ENCODE data around the gene RAB36. TPM values are rescaled to one million over a fixed set of nuclear protein-coding genes. Genes with fewer than 3 reads are reported as not detected.

Gene RAB36
- total RNA-seq, 3 donors from 2014 or later = 1.0 to 6.4 (median 1.2) TPM

DNA sequence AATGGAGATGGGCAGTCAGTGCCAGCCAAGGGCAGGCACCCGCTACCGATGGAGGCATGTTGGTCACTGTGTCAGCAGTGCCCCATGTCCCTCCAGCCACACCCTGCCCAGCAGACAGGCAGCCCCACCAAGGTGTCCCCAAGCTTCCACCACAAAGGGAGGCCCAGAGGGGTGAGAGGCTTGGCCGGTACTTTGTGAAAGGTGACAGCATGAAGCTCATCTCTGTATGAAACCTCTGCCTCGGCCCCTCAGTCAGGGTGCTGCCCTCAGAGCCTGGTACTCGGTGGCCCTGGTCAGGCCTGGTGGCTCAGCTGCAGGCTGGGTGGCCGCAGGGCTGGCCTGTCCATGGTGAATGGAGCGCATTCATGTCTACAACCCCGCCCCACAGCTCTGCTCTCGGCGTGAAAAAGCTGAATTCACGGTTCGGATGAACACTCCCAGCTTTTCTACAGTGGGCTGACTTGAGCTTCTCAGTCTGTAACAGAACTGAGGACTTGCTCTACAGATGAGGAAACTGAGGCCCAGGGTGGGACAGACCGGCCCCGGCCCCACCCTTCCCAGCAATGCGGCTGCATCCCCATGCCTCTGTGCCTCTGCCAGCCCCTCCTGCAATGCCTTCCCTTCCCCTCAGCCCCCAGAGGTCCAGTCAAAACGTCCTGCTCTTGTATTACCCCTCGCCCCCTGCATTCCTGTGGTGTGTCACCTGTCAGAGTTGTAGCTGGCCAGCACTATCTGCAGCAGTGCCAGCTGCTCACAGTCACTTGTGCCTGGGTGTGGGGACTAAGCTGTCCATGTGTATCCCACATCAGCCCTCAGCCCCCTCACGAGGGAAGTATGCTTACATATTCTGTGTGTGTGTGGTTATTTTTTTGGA, 31.2 kb upstream of the RAB36 start:
- Histone ChIP-seq H3K9me3 (no peaks in the 10 kb centered on the region), H3K4me1 (ENCODE audit: low read depth) (no peaks in the 10 kb centered on the region), H3K36me3 (ENCODE audit: low read depth) (no peaks in the 10 kb centered on the region), H3K4me3 (no peak overlapping the region)
- intact Hi-C loops (cut with DNase I, micrococcal nuclease) = no loop called here
- DNase-seq (no peak), ATAC-seq (no peak)
- TF ChIP-seq, protein P1, sequence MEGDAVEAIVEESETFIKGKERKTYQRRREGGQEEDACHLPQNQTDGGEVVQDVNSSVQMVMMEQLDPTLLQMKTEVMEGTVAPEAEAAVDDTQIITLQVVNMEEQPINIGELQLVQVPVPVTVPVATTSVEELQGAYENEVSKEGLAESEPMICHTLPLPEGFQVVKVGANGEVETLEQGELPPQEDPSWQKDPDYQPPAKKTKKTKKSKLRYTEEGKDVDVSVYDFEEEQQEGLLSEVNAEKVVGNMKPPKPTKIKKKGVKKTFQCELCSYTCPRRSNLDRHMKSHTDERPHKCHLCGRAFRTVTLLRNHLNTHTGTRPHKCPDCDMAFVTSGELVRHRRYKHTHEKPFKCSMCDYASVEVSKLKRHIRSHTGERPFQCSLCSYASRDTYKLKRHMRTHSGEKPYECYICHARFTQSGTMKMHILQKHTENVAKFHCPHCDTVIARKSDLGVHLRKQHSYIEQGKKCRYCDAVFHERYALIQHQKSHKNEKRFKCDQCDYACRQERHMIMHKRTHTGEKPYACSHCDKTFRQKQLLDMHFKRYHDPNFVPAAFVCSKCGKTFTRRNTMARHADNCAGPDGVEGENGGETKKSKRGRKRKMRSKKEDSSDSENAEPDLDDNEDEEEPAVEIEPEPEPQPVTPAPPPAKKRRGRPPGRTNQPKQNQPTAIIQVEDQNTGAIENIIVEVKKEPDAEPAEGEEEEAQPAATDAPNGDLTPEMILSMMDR (IDR thresholded peaks at IDR 0.05) = no peak

GRCh38 chr22:23114721-23115020, 30.6 kb upstream of the RAB36 start:
- DNase-seq (no peak), ATAC-seq (no peak)
- Histone ChIP-seq H3K4me1 (ENCODE audit: low read depth) (no peaks in the 10 kb centered on the region), H3K9me3 (no peaks in the 10 kb centered on the region), H3K36me3 (ENCODE audit: low read depth) (no peaks in the 10 kb centered on the region), H3K4me3 (no peak overlapping the region)
- intact Hi-C loops (cut with DNase I, micrococcal nuclease) = no loop called here
- TF ChIP-seq, protein P1 (IDR thresholded peaks at IDR 0.05) = no peak

- Histone ChIP-seq H3K9me3 (no peaks in the 10 kb centered on the region), H3K4me3 (no peak overlapping the region), H3K36me3 (ENCODE audit: low read depth) (no peaks in the 10 kb centered on the region), H3K4me1 (ENCODE audit: low read depth) (no peaks in the 10 kb centered on the region)
- intact Hi-C loops (cut with DNase I, micrococcal nuclease) = no loop called here
- ATAC-seq (no peak), DNase-seq (no peak)
- TF ChIP-seq, protein P1 (IDR thresholded peaks at IDR 0.05) = no peak
Observed at GRCh38 chr22:23115369-23115768, 29.9 kb upstream of the RAB36 start.

- no peak for ATAC-seq
- Histone ChIP-seq H3K4me1 (ENCODE audit: low read depth) (no peaks in the 10 kb centered on the region), H3K4me3 (no peak overlapping the region), H3K9me3 (no peaks in the 10 kb centered on the region), H3K36me3 (ENCODE audit: low read depth) (no peaks in the 10 kb centered on the region)
- TF ChIP-seq, protein P1 (IDR thresholded peaks at IDR 0.05) = no peak
- no peak for DNase-seq
- intact Hi-C loops (cut with DNase I, micrococcal nuclease) = no loop called here
Observed at GRCh38 chr22:23115825-23116494, 29.3 kb upstream of the RAB36 start.

DNA sequence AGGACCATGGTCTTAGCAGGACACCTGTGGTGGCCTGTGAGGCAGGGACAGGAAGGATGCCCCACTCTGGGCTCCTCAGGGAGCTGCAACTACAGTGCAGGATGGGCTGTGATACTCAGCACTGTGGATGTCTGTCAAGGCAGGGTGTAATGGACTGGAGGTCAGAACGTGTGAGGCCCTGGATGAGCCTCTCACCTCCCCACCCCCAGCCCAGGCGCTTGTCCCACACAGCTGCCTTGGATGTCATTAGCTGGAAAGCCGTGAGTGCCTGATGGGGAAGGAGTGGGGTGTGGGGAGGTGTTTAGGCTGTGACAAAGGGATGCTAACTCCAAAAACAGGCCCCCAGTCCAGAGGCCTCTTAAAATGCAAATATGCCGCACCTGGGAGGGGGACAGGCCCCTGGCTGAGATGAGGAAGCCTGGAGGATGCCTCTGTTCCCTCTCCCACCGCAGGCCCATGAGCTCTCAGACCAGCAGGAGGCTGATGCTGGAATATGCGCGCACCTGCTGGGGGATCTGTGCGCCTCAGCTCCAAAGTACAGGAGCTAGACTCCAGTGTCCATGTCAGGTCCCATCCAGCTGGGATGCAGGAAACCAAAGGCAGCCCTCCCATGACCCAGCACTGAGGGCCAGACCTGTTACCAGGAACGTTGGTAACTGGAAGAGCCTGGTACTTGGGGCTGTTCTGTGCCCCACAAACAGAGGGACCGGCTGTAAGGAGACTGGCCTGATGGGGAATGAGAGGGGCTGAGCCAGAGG, 28.6 kb upstream of the RAB36 start:
- H3K4me3 ChIP-seq = no peak overlapping the region
- ATAC-seq (no peak), DNase-seq (no peak)
- no peaks in the 10 kb centered on the region for H3K4me1 ChIP-seq (ENCODE audit: low read depth)
- TF ChIP-seq, protein P1 (IDR thresholded peaks at IDR 0.05) = no peak
- H3K9me3 ChIP-seq = no peaks in the 10 kb centered on the region
- intact Hi-C loops (cut with DNase I, micrococcal nuclease) = no loop called here
- H3K36me3 ChIP-seq (ENCODE audit: low read depth) = no peaks in the 10 kb centered on the region
